GM12864 (cell line): ENCODE measurements around the gene SRRT.
"Not testable (repeated sequence)": the region's sequence is repeated elsewhere in the genome, so short reads cannot be mapped to it uniquely, and the experiment has no call there.

Experiments
- DNase-seq: peaks from one replicate; pipeline ENCODE4 v3.0.0-alpha.2; 2011; ENCODE audit warnings: low read depth
- H3K4me3 ChIP-seq: 2 replicates; pipeline ENCODE4 v1.5.1; 2011; ENCODE audit warnings: mild to moderate bottlenecking, low read depth, low read length, control low read depth
- CTCF ChIP-seq: IDR thresholded peaks from 2 replicates; pipeline ENCODE4 v1.5.1; 2011; ENCODE audit warnings: low read depth, mild to moderate bottlenecking, moderate library complexity, low read length, control low read depth, inconsistent platforms; ENCODE audit errors: missing control alignments

Gene SRRT

GRCh38 chr7:100921039-100921438 is 46.1 kb downstream of the SRRT start:
- DNase-seq, result no peak
- no peak for TF ChIP-seq CTCF
- H3K4me3 ChIP-seq, result no peak overlapping the region

GRCh38 chr7:100923616-100924015 is 48.7 kb downstream of the SRRT start:
- not testable (repeated sequence) for H3K4me3 ChIP-seq, DNase-seq

- H3K4me3 ChIP-seq, result no peak overlapping the region
- TF ChIP-seq CTCF, result no peak
- no peak for DNase-seq
These were observed 54.9 kb downstream of the SRRT start for GRCh38 chr7:100929808-100930174.

GRCh38 chr7:100933734-100934133 is 58.8 kb downstream of the SRRT start:
- H3K4me3 ChIP-seq, result no peak overlapping the region
- no peak for TF ChIP-seq CTCF
- DNase-seq, result no peak

- H3K4me3 ChIP-seq, DNase-seq: not testable (repeated sequence)
These were observed 60.5 kb downstream of the SRRT start for GRCh38 chr7:100935381-100935780.

- H3K4me3 ChIP-seq, DNase-seq: not testable (repeated sequence)
These were observed 61.3 kb downstream of the SRRT start for GRCh38 chr7:100936167-100936566.
